Loucy (cell line): ENCODE data around the gene GAST.

Source experiments
- H2AFZ ChIP-seq: fragments of 200-600 bp; sonication (generic); 2 replicates; pipeline ENCODE4 v1.6.0; 2016; ENCODE audit warnings: antibody characterized with exemption, mild to moderate bottlenecking, low read length, moderate library complexity
- H3F3A ChIP-seq: fragments of 200-600 bp; 2 replicates; pipeline ENCODE4 v1.6.0; 2016; ENCODE audit warnings: antibody characterized with exemption, low read depth, mild to moderate bottlenecking
- H3K27me3 ChIP-seq: fragments of 200-600 bp; sonication (generic); 2 replicates; pipeline ENCODE4 v1.6.1; 2014; ENCODE audit warnings: low read length, mild to moderate bottlenecking; ENCODE audit not compliant: insufficient read depth, poor library complexity, severe bottlenecking
- H3K36me3 ChIP-seq: fragments of 200-600 bp; sonication (generic); 2 replicates; pipeline ENCODE4 v1.6.1; 2016; ENCODE audit warnings: low read length; ENCODE audit not compliant: insufficient read depth
- H3K4me1 ChIP-seq: fragments of 200-600 bp; sonication (generic); 2 replicates; pipeline ENCODE4 v1.5.1; 2014; ENCODE audit warnings: low read length, mild to moderate bottlenecking; ENCODE audit not compliant: insufficient read depth, poor library complexity, severe bottlenecking
- H3K4me2 ChIP-seq: fragments of 200-600 bp; sonication (generic); 2 replicates; pipeline ENCODE4 v1.6.0; 2014; ENCODE audit warnings: antibody characterized with exemption, low read length, low read depth, mild to moderate bottlenecking; ENCODE audit not compliant: poor library complexity, severe bottlenecking
- H3K4me3 ChIP-seq: fragments of 200-600 bp; sonication (generic); 2 replicates; pipeline ENCODE4 v1.5.1; 2014; ENCODE audit warnings: low read length, mild to moderate bottlenecking, mixed read lengths; ENCODE audit not compliant: poor library complexity, severe bottlenecking
- H3K79me2 ChIP-seq: fragments of 200-600 bp; sonication (generic); 2 replicates; pipeline ENCODE4 v1.6.1; 2014; ENCODE audit warnings: low read length; ENCODE audit not compliant: insufficient read depth
- H3K9ac ChIP-seq: fragments of 200-600 bp; sonication (generic); 2 replicates; pipeline ENCODE4 v1.6.0; 2014; ENCODE audit warnings: mild to moderate bottlenecking, low read depth, low read length, moderate library complexity; ENCODE audit not compliant: poor library complexity, severe bottlenecking
- H3K9me2 ChIP-seq: fragments of 200-600 bp; sonication (generic); replicated peaks from 2 replicates; pipeline ENCODE4 v1.6.1; 2016; ENCODE audit warnings: low read depth, low read length, mixed read lengths
- H3K9me3 ChIP-seq: fragments of 200-600 bp; sonication (generic); 2 replicates; pipeline ENCODE4 v1.6.1; 2014; ENCODE audit warnings: mild to moderate bottlenecking, antibody characterized with exemption, low read length, low read depth; ENCODE audit not compliant: insufficient read depth
- H4K20me1 ChIP-seq: fragments of 200-600 bp; sonication (generic); 2 replicates; pipeline ENCODE4 v1.6.0; 2014; ENCODE audit warnings: antibody characterized with exemption, low read length, mild to moderate bottlenecking; ENCODE audit not compliant: insufficient read depth, poor library complexity, severe bottlenecking
- EZH2phosphoT487 ChIP-seq: fragments of 200-600 bp; IDR thresholded peaks from 2 replicates; pipeline ENCODE4 v1.6.1; 2018; ENCODE audit warnings: antibody characterized with exemption, mild to moderate bottlenecking, moderate library complexity, borderline replicate concordance
- TF ChIP-seq, protein P1 (sequence below): fragments of 200-600 bp; sonication (generic); conservative IDR thresholded peaks from 2 replicates; pipeline ENCODE4 v1.5.1; 2014; ENCODE audit warnings: mild to moderate bottlenecking, antibody characterized with exemption, low read length

The GAST gene

DNA sequence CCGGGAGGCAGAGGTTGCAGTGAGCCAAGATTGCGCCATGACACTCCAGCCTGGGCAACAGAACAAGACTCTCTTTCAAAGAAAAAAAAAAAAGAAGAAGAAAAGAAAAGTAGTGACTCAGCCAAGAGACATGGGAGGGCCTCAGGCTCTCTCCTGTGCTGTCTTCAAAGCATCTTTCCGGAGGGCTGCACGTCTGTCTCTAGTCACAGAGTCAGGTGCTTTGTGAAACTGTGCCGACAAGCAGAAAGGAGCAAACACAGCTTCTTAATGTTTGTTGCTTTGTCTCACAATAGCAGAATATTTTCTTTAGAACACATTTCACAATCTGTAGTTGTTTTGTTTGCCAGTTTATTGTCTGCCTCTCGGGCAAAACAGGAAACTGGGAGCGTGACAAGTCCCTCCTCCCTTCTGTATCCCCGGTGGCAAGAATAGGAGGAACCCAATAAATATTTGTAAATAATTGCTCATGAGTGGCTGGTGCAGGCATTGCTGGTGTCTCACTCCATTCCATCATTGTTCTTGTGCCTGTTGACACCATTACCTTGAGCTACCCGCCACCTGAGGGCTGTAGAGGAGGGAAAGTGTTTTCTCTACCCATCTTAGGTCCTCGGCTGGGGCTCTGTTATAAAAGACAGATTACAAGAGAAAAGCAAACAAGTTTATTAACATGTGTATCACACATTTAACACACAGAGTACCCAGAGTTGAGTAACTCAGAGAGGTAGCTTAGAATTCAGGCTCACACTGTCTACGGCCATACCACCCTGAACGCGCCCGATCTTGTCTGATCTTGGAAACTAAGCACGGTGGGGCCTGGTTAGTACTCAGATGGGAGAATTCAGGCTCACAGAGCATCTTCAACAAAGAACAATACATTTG, 5.5 kb downstream of the GAST start:
- Histone ChIP-seq H3K36me3 (no peaks in the 10 kb centered on the region), H3K79me2 (no peaks in the 10 kb centered on the region), H3K9me2 (no peaks in the 10 kb centered on the region), H4K20me1 (no peaks in the 10 kb centered on the region), H3K4me2 (no peak overlapping the region), H3K4me1 (no peaks in the 10 kb centered on the region), H3K4me3 (no peak overlapping the region), H3F3A (no peaks in the 10 kb centered on the region), H3K9ac (no peak overlapping the region), H3K27me3 (no peaks in the 10 kb centered on the region), H2AFZ (peak overlapping the region; percentile 27; the same call in 1 of the 2 replicates), H3K9me3 (no peaks in the 10 kb centered on the region)
- no peak for TF ChIP-seq EZH2phosphoT487
- TF ChIP-seq, protein P1, sequence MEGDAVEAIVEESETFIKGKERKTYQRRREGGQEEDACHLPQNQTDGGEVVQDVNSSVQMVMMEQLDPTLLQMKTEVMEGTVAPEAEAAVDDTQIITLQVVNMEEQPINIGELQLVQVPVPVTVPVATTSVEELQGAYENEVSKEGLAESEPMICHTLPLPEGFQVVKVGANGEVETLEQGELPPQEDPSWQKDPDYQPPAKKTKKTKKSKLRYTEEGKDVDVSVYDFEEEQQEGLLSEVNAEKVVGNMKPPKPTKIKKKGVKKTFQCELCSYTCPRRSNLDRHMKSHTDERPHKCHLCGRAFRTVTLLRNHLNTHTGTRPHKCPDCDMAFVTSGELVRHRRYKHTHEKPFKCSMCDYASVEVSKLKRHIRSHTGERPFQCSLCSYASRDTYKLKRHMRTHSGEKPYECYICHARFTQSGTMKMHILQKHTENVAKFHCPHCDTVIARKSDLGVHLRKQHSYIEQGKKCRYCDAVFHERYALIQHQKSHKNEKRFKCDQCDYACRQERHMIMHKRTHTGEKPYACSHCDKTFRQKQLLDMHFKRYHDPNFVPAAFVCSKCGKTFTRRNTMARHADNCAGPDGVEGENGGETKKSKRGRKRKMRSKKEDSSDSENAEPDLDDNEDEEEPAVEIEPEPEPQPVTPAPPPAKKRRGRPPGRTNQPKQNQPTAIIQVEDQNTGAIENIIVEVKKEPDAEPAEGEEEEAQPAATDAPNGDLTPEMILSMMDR = no peak

DNA sequence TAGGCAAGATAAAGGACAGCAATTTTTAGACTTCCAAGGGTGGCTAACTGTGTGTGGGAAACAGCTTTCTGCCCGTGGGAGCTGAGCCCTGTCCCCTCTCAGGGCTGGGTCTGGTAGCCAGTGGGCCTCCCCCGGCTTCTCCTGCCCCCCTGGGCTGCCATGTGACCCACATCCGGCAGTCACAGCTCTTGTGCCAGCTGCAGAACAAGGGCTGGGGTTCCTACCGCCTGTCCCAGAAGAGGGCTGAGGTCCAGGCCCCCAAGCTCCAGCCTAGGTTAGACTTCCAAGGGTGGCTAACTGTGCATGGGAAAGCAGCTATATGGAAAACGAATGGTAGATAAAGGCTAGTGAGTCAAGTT, 6.1 kb downstream of the GAST start:
- Histone ChIP-seq H3K4me1 (no peaks in the 10 kb centered on the region), H3F3A (no peaks in the 10 kb centered on the region), H3K79me2 (no peaks in the 10 kb centered on the region), H4K20me1 (no peaks in the 10 kb centered on the region), H3K27me3 (no peaks in the 10 kb centered on the region), H3K36me3 (no peaks in the 10 kb centered on the region), H3K9me3 (no peaks in the 10 kb centered on the region), H2AFZ (no peak overlapping the region), H3K9ac (no peak overlapping the region), H3K9me2 (no peaks in the 10 kb centered on the region), H3K4me3 (no peak overlapping the region), H3K4me2 (no peak overlapping the region)
- TF ChIP-seq EZH2phosphoT487 = no peak
- TF ChIP-seq, protein P1 = no peak

DNA sequence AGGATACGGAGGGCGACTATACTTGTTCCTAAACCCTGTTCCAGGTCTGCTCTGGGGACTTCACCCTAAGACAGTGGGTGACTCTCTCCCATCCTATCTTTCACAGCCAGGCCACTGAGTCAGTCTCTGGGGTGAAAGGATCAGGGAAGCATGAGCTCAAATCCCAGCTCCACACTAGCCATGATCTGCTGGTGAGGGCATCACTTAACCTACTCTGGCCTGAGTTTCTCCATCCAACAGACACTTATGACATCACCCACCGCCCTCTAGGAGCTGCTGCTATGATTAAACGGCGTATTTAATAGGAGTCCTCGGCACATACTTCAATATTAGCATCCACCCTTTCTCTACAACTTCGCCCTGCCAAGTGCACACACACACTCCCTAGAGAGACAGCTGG, 10.1 kb downstream of the GAST start:
- H3K9ac ChIP-seq = no peak overlapping the region
- no peaks in the 10 kb centered on the region for H3K9me2 ChIP-seq
- no peaks in the 10 kb centered on the region for H3K9me3 ChIP-seq
- no peaks in the 10 kb centered on the region for H3F3A ChIP-seq
- H3K36me3 ChIP-seq = no peaks in the 10 kb centered on the region
- no peak overlapping the region for H2AFZ ChIP-seq
- no peaks in the 10 kb centered on the region for H3K27me3 ChIP-seq
- no peaks in the 10 kb centered on the region for H3K79me2 ChIP-seq
- H3K4me1 ChIP-seq = no peaks in the 10 kb centered on the region
- no peaks in the 10 kb centered on the region for H4K20me1 ChIP-seq
- H3K4me3 ChIP-seq = no peak overlapping the region
- no peak overlapping the region for H3K4me2 ChIP-seq
- TF ChIP-seq, protein P1 = no peak
- TF ChIP-seq EZH2phosphoT487 = no peak
